Common myeloid progenitor, CD34-positive (primary cell): ENCODE measurements around the gene GPR37. TPM values are rescaled to one million over a fixed set of nuclear protein-coding genes. Genes with fewer than 3 reads are reported as not detected.

Experiments
- CTCF ChIA-PET: fragments of 350-600 bp; sonication (Branson Sonifier 250); formaldehyde crosslinking; loops from one replicate; lab custom pipeline; 2021; ENCODE audit warnings: antibody characterized with exemption; lab: Charles Lee
- POLR2A ChIA-PET: fragments of 350-600 bp; sonication (Branson Sonifier 250); formaldehyde crosslinking; loops from one replicate; lab custom pipeline; 2021; ENCODE audit warnings: antibody characterized with exemption; lab: Charles Lee
- DNase-seq, 3 donors: peaks; one replicate each; pipeline versions ENCODE4 v3.0.0 to v3.0.0-alpha.2; 2013
- H3K27ac ChIP-seq, 2 experiments: 1 replicate in 1 of 2; 2 replicates in 1 of 2; pipeline ENCODE4 v1.7.0; 2013; ENCODE audit warnings: inconsistent platforms in 2 of 2, low read length in 2 of 2, mild to moderate bottlenecking in 2 of 2, low read depth in 1 of 2, moderate library complexity in 1 of 2; ENCODE audit not compliant: severe bottlenecking in 2 of 2, insufficient read depth in 1 of 2, poor library complexity in 1 of 2
- H3K27me3 ChIP-seq, 5 experiments: replicated peaks in 2 of 5; 1 replicate in 3 of 5; 2 replicates in 2 of 5; pipeline versions ENCODE4 v1.6.1 to v1.7.0; 2013; ENCODE audit warnings: low read length in 4 of 5, mild to moderate bottlenecking in 2 of 5, moderate library complexity in 2 of 5, inconsistent platforms in 1 of 5; ENCODE audit not compliant: insufficient read depth in 5 of 5, control insufficient read depth in 4 of 5
- H3K36me3 ChIP-seq, 4 experiments: 1 replicate in 2 of 4; 2 replicates in 2 of 4; pipeline versions ENCODE4 v1.6.1 to v1.7.0; 2013; ENCODE audit warnings: low read length in 3 of 4, control low read depth in 1 of 4, mild to moderate bottlenecking in 1 of 4; ENCODE audit not compliant: control insufficient read depth in 4 of 4, insufficient read depth in 4 of 4
- H3K4me1 ChIP-seq, 4 experiments: 1 replicate in 3 of 4; 2 replicates in 1 of 4; pipeline versions ENCODE4 v1.6.1 to v1.7.1; 2013; ENCODE audit warnings: low read length in 3 of 4, mild to moderate bottlenecking in 3 of 4, control low read depth in 1 of 4, inconsistent platforms in 1 of 4, moderate library complexity in 1 of 4; ENCODE audit not compliant: control insufficient read depth in 4 of 4, insufficient read depth in 4 of 4; ENCODE audit errors: control extremely low read depth in 1 of 4
- H3K4me3 ChIP-seq, 7 experiments: 1 replicate in 4 of 7; 2 replicates in 3 of 7; pipeline versions ENCODE4 v1.5.1 to v1.7.0; 2013; ENCODE audit warnings: mild to moderate bottlenecking in 7 of 7, low read length in 6 of 7, moderate library complexity in 6 of 7, inconsistent platforms in 2 of 7, low read depth in 2 of 7, control low read depth in 1 of 7; ENCODE audit not compliant: insufficient read depth in 4 of 7, control insufficient read depth in 1 of 7; ENCODE audit errors: extremely low read depth in 1 of 7
- H3K9me3 ChIP-seq, 5 experiments: 1 replicate in 4 of 5; 2 replicates in 1 of 5; pipeline versions ENCODE4 v1.6.1 to v1.7.1; 2013; ENCODE audit warnings: low read length in 4 of 5, mild to moderate bottlenecking in 2 of 5, inconsistent platforms in 1 of 5, low read depth in 1 of 5, moderate library complexity in 1 of 5; ENCODE audit not compliant: control insufficient read depth in 4 of 5, insufficient read depth in 2 of 5; ENCODE audit errors: control extremely low read depth in 1 of 5
- WGBS: methylation state at CpG from one replicate; pipeline ENCODE4 v1.1.5; 2013; ENCODE audit not compliant: insufficient coverage; 5-methylcytosine and 5-hydroxymethylcytosine counted together
- polyA plus RNA-seq: library from polyadenylated mRNA; unstranded; fragments of 120-200 nt; gene quantifications from one replicate; pipeline ENCODE4 v1.2.1, GENCODE V29; 2013

Gene GPR37
- polyA plus RNA-seq: not detected

GRCh38 chr7:124765401-124766352 lies at the start of gene GPR37:
Gene GPR37, minus strand, starts transcription at chr7:124765792. Its CDS starts 816 bp downstream, at chr7:124764976.
- Histone ChIP-seq H3K9me3 (no peaks in the 10 kb centered on the region), H3K27me3 (peaks cover 7 to 69% (median 39%) of the 10 kb centered on the region in 5 experiments), H3K27ac (no peak within 1 kb of the TSS), H3K36me3 (no peaks in the 10 kb centered on the region), H3K4me3 (peak within 1 kb of the TSS in 6 of 7 experiments; percentile 6 to 78 (median 60)), H3K4me1 (peaks cover 0 to 21% (median 18%) of the 10 kb centered on the region in 4 experiments)
- ChIA-PET POLR2A (no interaction called here), CTCF (no interaction called here)
- WGBS: 1% methylated on average over 27 of the region's 81 CpGs
- DNase-seq: peak; percentile 29 to 60 (median 46)

GRCh38 chr7:124813994-124814798 lies 48.6 kb upstream of the GPR37 start:
- ChIA-PET CTCF (no interaction called here), POLR2A (no interaction called here)
- peak in 1 of 3 donors; percentile 9 for DNase-seq
- no peak overlapping the region for H3K27ac ChIP-seq
- WGBS: 86% methylated on average over 1 of the region's 2 CpGs
- H3K9me3 ChIP-seq: no peaks in the 10 kb centered on the region
- H3K4me1 ChIP-seq: no peaks in the 10 kb centered on the region
- H3K27me3 ChIP-seq: no peaks in the 10 kb centered on the region
- H3K36me3 ChIP-seq: no peaks in the 10 kb centered on the region
- no peak overlapping the region for H3K4me3 ChIP-seq

- POLR2A ChIA-PET: no interaction called here
- H3K27ac ChIP-seq: no peak overlapping the region
- H3K9me3 ChIP-seq: no peaks in the 10 kb centered on the region
- H3K4me3 ChIP-seq: no peak overlapping the region
- WGBS: no CpG with 5 or more reads among the region's 2 CpGs
- no peaks in the 10 kb centered on the region for H3K27me3 ChIP-seq
- no peak for DNase-seq
- no peaks in the 10 kb centered on the region for H3K36me3 ChIP-seq
- CTCF ChIA-PET: no interaction called here
- no peaks in the 10 kb centered on the region for H3K4me1 ChIP-seq
Measured at GRCh38 chr7:124812764-124813163, 47.2 kb upstream of the GPR37 start.

- Histone ChIP-seq H3K4me3 (no peak overlapping the region), H3K27me3 (no peaks in the 10 kb centered on the region), H3K27ac (no peak overlapping the region), H3K4me1 (no peaks in the 10 kb centered on the region), H3K9me3 (no peaks in the 10 kb centered on the region), H3K36me3 (no peaks in the 10 kb centered on the region)
- CTCF ChIA-PET: no interaction called here
- DNase-seq: no peak
- no CpG with 5 or more reads among the region's 1 CpG for WGBS
- POLR2A ChIA-PET: no interaction called here
Measured at GRCh38 chr7:124811341-124811740, 45.7 kb upstream of the GPR37 start.

GRCh38 chr7:124810605-124811004 lies 45.0 kb upstream of the GPR37 start:
- CTCF ChIA-PET: no interaction called here
- 90% methylated on average over 2 of the region's 3 CpGs for WGBS
- H3K4me1 ChIP-seq: no peaks in the 10 kb centered on the region
- no peak overlapping the region for H3K4me3 ChIP-seq
- no peaks in the 10 kb centered on the region for H3K9me3 ChIP-seq
- DNase-seq: no peak
- POLR2A ChIA-PET: no interaction called here
- H3K27ac ChIP-seq: no peak overlapping the region
- no peaks in the 10 kb centered on the region for H3K36me3 ChIP-seq
- no peaks in the 10 kb centered on the region for H3K27me3 ChIP-seq

- Histone ChIP-seq H3K36me3 (no peaks in the 10 kb centered on the region), H3K4me1 (no peaks in the 10 kb centered on the region), H3K4me3 (no peak overlapping the region), H3K27ac (no peak overlapping the region), H3K27me3 (no peaks in the 10 kb centered on the region), H3K9me3 (no peaks in the 10 kb centered on the region)
- ChIA-PET POLR2A (no interaction called here), CTCF (no interaction called here)
- WGBS: no CpG with 5 or more reads among the region's 5 CpGs
- no peak for DNase-seq
Measured at GRCh38 chr7:124808206-124808605, 42.6 kb upstream of the GPR37 start.
